HepG2 (cell line): ENCODE results near the gene GNG5. TPM values are rescaled to one million over a fixed set of nuclear protein-coding genes. Genes with fewer than 3 reads are reported as not detected.

Experiments
- CENPX ChIP-seq: sonication (generic); formaldehyde crosslinking; IDR thresholded peaks from 2 replicates; pipeline ENCODE4 v1.9.0; 2021; ENCODE audit warnings: mild to moderate bottlenecking, missing genetic modification reagents, moderate library complexity
- CERS6 ChIP-seq: sonication (generic); formaldehyde crosslinking; IDR thresholded peaks from 2 replicates; pipeline ENCODE4 v1.5.0; 2020; ENCODE audit warnings: missing genetic modification reagents
- FOSL1 ChIP-seq: sonication (generic); formaldehyde crosslinking; IDR thresholded peaks from 2 replicates; pipeline ENCODE4 v1.9.0; 2021; ENCODE audit warnings: missing genetic modification reagents, borderline replicate concordance
- GATA4 ChIP-seq: sonication (generic); IDR thresholded peaks from 2 replicates; pipeline ENCODE4 v1.6.1; 2016; ENCODE audit warnings: antibody characterized with exemption, low read depth, borderline replicate concordance
- GATAD2A ChIP-seq: IDR thresholded peaks from 2 replicates; pipeline ENCODE4 v1.6.1; 2016
- GTF2F1 ChIP-seq: fragments of 150-350 bp; IDR thresholded peaks from 2 replicates; pipeline ENCODE4 v1.6.1; 2014; ENCODE audit warnings: low read length
- IRF2 ChIP-seq: IDR thresholded peaks from 2 replicates; pipeline ENCODE4 v1.6.1; 2018; ENCODE audit warnings: missing genetic modification reagents, missing compliant biosample characterization
- KDM4B ChIP-seq: sonication (generic); formaldehyde crosslinking; IDR thresholded peaks from 2 replicates; pipeline ENCODE4 v1.4.0; 2020; ENCODE audit warnings: missing genetic modification reagents
- KLF15 ChIP-seq: sonication (generic); formaldehyde crosslinking; IDR thresholded peaks from 2 replicates; pipeline ENCODE4 v1.8.1; 2023; ENCODE audit warnings: borderline replicate concordance, mild to moderate bottlenecking, inconsistent platforms, missing genetic modification reagents, mixed read lengths
- MIER2 ChIP-seq: IDR thresholded peaks from 2 replicates; pipeline ENCODE4 v1.6.1; 2016; ENCODE audit warnings: missing biosample characterization, missing genetic modification reagents
- MTA1 ChIP-seq: sonication (generic); formaldehyde crosslinking; IDR thresholded peaks from 2 replicates; pipeline ENCODE4 v1.4.0; 2020; ENCODE audit warnings: missing genetic modification reagents, mild to moderate bottlenecking, borderline replicate concordance
- NFE2L2 ChIP-seq: fragments of 150-350 bp; IDR thresholded peaks from 2 replicates; pipeline ENCODE4 v1.6.1; 2014; ENCODE audit warnings: low read length
- PRPF4 ChIP-seq: fragments of 200-400 bp; formaldehyde crosslinking; IDR thresholded peaks from 2 replicates; pipeline ENCODE4 v1.6.1; 2016; ENCODE audit warnings: low read length, low read depth; ENCODE audit not compliant: poor library complexity, severe bottlenecking
- RFXANK ChIP-seq: IDR thresholded peaks from 2 replicates; pipeline ENCODE4 v1.6.1; 2016
- ZBTB21 ChIP-seq: sonication (generic); formaldehyde crosslinking; IDR thresholded peaks from 2 replicates; pipeline ENCODE4 v1.4.0; 2020; ENCODE audit warnings: missing genetic modification reagents
- ZNF12 ChIP-seq: sonication (generic); formaldehyde crosslinking; IDR thresholded peaks from 2 replicates; pipeline ENCODE4 v1.5.0; 2020; ENCODE audit warnings: missing genetic modification reagents
- ZNF616 ChIP-seq: sonication (generic); formaldehyde crosslinking; IDR thresholded peaks from 2 replicates; pipeline ENCODE4 v1.5.0; 2020; ENCODE audit warnings: low read depth, mild to moderate bottlenecking, missing genetic modification reagents
- ZNF670 ChIP-seq: sonication (generic); formaldehyde crosslinking; IDR thresholded peaks from 2 replicates; pipeline ENCODE4 v1.8.0; 2022; ENCODE audit warnings: mild to moderate bottlenecking, missing genetic modification reagents, borderline replicate concordance
- ZSCAN25 ChIP-seq: sonication (generic); formaldehyde crosslinking; IDR thresholded peaks from 2 replicates; pipeline ENCODE4 v1.8.0; 2022; ENCODE audit warnings: mild to moderate bottlenecking, missing genetic modification reagents
- polyA plus RNA-seq, 8 experiments: library from polyadenylated mRNA; depleted of rRNA in 3 of 8; stranded (reverse) in 7 of 8; unstranded in 1 of 8; fragments of >200 nt; fragmentation: Illumina TruSeq in 4 of 8; extraction: Trizol in 4 of 8; gene quantifications; 2 replicates each; pipeline versions ENCODE4 v1.2.1 to v1.2.3, GENCODE V29; 2011 to 2016; ENCODE audit warnings: low read depth in 4 of 8, missing spikeins in 1 of 8, mixed read lengths in 1 of 8; ENCODE audit not compliant: insufficient read depth in 1 of 8
- total RNA-seq, 5 experiments: library from RNA; depleted of rRNA; stranded (reverse); fragments of >200 nt; fragmentation: Illumina TruSeq; extraction: Trizol; gene quantifications; 2 replicates each; pipeline ENCODE4 v1.2.3, GENCODE V29; 2016; ENCODE audit warnings: low read depth in 1 of 5
- TF ChIP-seq, protein P1 (sequence below): sonication (generic); formaldehyde crosslinking; IDR thresholded peaks from 2 replicates; pipeline ENCODE4 v1.9.0; 2022; ENCODE audit warnings: low read depth, missing genetic modification reagents
- TF ChIP-seq, protein P2 (sequence below): sonication (generic); formaldehyde crosslinking; IDR thresholded peaks from 2 replicates; pipeline ENCODE4 v1.5.0; 2020; ENCODE audit warnings: mild to moderate bottlenecking, missing genetic modification reagents, borderline replicate concordance
- TF ChIP-seq, protein P3 (sequence below): IDR thresholded peaks from 2 replicates; pipeline ENCODE4 v1.6.1; 2012; ENCODE audit warnings: low read depth, low read length, improper control_type of control experiment
- TF ChIP-seq, protein P4 (sequence below): sonication (generic); formaldehyde crosslinking; IDR thresholded peaks from 2 replicates; pipeline ENCODE4 v1.4.0; 2020; ENCODE audit warnings: missing genetic modification reagents

The GNG5 gene
- total and polyA plus RNA-seq, 2 of the 13 experiments (the other 11 are each of a cell fraction or from before 2014, with no cell fraction given), result 103 to 137 TPM

DNA sequence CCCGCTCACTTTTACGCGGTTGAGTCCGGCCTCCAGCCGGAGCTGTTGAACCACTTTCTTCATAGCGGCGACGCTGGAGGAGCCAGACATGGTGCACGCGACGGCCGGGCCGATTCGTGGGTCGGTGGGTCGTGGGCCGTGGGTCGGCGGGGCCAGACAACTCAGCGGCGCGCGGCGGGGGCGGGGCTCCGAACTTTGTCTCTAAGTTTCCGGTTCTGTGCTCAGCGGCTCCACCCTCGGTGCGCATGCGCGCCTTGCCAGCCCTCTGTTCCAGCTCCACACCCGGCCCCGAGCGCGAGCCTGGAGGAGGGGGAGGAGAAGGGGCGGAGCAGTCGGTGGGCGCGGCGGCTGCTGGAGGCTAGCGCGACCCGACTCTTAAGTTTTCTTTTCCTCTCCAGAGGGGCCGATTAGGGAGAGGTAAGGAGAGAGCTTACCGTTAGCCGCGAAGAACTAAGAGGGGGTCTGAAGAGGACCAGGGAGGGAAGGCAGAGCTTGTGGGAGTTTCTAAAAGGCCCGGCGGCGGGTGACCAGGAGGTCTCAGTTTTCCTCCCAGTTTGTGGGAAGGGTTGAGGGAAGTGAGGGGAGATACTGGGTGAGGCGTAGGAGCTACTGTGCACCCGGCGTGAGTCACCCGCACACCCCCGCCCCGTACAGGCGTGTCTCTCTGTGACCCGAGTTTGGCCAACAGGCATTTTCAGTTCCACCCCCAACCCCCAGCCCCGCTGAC, at the start of gene GNG5, which contains the start of gene SPATA1 (continued):
- TF ChIP-seq, protein P1, sequence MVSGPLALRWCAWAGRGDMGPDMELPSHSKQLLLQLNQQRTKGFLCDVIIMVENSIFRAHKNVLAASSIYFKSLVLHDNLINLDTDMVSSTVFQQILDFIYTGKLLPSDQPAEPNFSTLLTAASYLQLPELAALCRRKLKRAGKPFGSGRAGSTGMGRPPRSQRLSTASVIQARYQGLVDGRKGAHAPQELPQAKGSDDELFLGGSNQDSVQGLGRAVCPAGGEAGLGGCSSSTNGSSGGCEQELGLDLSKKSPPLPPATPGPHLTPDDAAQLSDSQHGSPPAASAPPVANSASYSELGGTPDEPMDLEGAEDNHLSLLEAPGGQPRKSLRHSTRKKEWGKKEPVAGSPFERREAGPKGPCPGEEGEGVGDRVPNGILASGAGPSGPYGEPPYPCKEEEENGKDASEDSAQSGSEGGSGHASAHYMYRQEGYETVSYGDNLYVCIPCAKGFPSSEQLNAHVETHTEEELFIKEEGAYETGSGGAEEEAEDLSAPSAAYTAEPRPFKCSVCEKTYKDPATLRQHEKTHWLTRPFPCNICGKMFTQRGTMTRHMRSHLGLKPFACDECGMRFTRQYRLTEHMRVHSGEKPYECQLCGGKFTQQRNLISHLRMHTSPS (CRISPR knock-in tag), result no peak
- TF ChIP-seq NFE2L2 (no peak), ZNF670 (CRISPR knock-in tag) (no peak), GATA4 (peak; percentile 19; the same call in 1 of the 2 replicates), KDM4B (CRISPR knock-in tag) (no peak), ZBTB21 (CRISPR knock-in tag) (no peak), RFXANK (CRISPR knock-in tag) (no peak; the same call in 1 of the 2 replicates), CERS6 (CRISPR knock-in tag) (no peak), ZNF12 (peak; percentile 50; the same call in 1 of the 2 replicates), GTF2F1 (peak; percentile 59; the same call in 1 of the 2 replicates), MIER2 (no peak), MTA1 (CRISPR knock-in tag) (no peak; the same call in 1 of the 2 replicates), ZSCAN25 (CRISPR knock-in tag) (peak; percentile 64), FOSL1 (CRISPR knock-in tag) (peak; percentile 64; the same call in 1 of the 2 replicates), KLF15 (no peak), IRF2 (CRISPR knock-in tag) (peak; percentile 33), PRPF4 (no peak), GATAD2A (CRISPR knock-in tag) (peak; percentile 64), CENPX (CRISPR knock-in tag) (no peak), ZNF616 (CRISPR knock-in tag) (0 out of 2 replicates have a peak, but pooled peaks have one; percentile 59)
- TF ChIP-seq, protein P2, sequence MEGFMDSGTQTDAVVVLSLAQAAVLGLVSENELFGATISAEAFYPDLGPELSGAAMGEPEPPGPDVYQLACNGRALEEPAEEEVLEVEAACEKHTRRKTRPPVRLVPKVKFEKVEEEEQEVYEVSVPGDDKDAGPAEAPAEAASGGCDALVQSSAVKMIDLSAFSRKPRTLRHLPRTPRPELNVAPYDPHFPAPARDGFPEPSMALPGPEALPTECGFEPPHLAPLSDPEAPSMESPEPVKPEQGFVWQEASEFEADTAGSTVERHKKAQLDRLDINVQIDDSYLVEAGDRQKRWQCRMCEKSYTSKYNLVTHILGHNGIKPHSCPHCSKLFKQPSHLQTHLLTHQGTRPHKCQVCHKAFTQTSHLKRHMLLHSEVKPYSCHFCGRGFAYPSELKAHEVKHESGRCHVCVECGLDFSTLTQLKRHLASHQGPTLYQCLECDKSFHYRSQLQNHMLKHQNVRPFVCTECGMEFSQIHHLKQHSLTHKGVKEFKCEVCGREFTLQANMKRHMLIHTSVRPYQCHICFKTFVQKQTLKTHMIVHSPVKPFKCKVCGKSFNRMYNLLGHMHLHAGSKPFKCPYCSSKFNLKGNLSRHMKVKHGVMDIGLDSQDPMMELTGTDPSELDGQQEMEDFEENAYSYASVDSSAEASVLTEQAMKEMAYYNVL (CRISPR knock-in tag), result peak; percentile 77; the same call in 1 of the 2 replicates
- TF ChIP-seq, protein P3, sequence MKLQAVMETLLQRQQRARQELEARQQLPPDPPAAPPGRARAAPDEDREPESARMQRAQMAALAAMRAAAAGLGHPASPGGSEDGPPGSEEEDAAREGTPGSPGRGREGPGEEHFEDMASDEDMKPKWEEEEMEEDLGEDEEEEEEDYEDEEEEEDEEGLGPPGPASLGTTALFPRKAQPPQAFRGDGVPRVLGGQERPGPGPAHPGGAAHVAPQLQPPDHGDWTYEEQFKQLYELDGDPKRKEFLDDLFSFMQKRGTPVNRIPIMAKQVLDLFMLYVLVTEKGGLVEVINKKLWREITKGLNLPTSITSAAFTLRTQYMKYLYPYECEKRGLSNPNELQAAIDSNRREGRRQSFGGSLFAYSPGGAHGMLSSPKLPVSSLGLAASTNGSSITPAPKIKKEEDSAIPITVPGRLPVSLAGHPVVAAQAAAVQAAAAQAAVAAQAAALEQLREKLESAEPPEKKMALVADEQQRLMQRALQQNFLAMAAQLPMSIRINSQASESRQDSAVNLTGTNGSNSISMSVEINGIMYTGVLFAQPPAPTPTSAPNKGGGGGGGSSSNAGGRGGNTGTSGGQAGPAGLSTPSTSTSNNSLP, result no peak
- TF ChIP-seq, protein P4, sequence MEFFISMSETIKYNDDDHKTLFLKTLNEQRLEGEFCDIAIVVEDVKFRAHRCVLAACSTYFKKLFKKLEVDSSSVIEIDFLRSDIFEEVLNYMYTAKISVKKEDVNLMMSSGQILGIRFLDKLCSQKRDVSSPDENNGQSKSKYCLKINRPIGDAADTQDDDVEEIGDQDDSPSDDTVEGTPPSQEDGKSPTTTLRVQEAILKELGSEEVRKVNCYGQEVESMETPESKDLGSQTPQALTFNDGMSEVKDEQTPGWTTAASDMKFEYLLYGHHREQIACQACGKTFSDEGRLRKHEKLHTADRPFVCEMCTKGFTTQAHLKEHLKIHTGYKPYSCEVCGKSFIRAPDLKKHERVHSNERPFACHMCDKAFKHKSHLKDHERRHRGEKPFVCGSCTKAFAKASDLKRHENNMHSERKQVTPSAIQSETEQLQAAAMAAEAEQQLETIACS, result peak; percentile 33; the same call in 1 of the 2 replicates
